Colonic mucosa (tissue), 4 donors: ENCODE results near the gene IRF8. TPM values are rescaled to one million over a fixed set of nuclear protein-coding genes. Genes with fewer than 3 reads are reported as not detected.
"Not testable (repeated sequence)": the region's sequence is repeated elsewhere in the genome, so short reads cannot be mapped to it uniquely, and the experiment has no call there.

Experiments used
- DNase-seq: peaks from one replicate; pipeline ENCODE4 v3.0.0-alpha.2; 2020
- H3K27ac ChIP-seq: fragments of 200-600 bp; one replicate; pipeline ENCODE4 v1.8.0; 2021
- H3K27me3 ChIP-seq: fragments of 200-600 bp; one replicate; pipeline ENCODE4 v1.8.0; 2021
- H3K36me3 ChIP-seq: fragments of 200-600 bp; one replicate; pipeline ENCODE4 v1.8.0; 2021
- H3K4me1 ChIP-seq: fragments of 200-600 bp; one replicate; pipeline ENCODE4 v1.8.0; 2021; ENCODE audit warnings: mild to moderate bottlenecking
- H3K4me3 ChIP-seq: fragments of 200-600 bp; one replicate; pipeline ENCODE4 v1.8.0; 2021
- H3K9ac ChIP-seq, 2 donors: one replicate each; pipeline ENCODE4 v1.7.0; 2013; ENCODE audit warnings: control low read depth in 2 of 2, low read depth in 2 of 2, low read length in 2 of 2
- H3K9me3 ChIP-seq: fragments of 200-600 bp; one replicate; pipeline ENCODE4 v1.8.0; 2021
- CTCF ChIP-seq: fragments of 200-600 bp; IDR thresholded peaks from one replicate; pipeline ENCODE4 v1.8.0; 2022; ENCODE audit warnings: antibody characterized with exemption, mild to moderate bottlenecking
- intact Hi-C: fragments of 100-400 bp; cut with DNase I; formaldehyde crosslinking; loops from one replicate; pipeline ENCODE4 v1.14.1; 2022
- total RNA-seq, 2 donors: library from RNA; stranded (reverse); fragmentation: NEBNext Ultra II Directional in 1 of 2; extraction: Animal tissue kit (Norgen Biotek cat#: 25700) in 1 of 2; gene quantifications; one replicate each; pipeline ENCODE4 v1.2.1, GENCODE V29; 2021
- donor health status: healthy.
- donor health status: DM: no; HTN: no; CAD: no.
- donor health status: DM: no; HTN: no; CAD: no.

IRF8 gene
- total RNA-seq, 2 donors from 2014 or later = 25.1 to 52.5 TPM

- no peak for TF ChIP-seq CTCF
- Histone ChIP-seq H3K36me3 (no peaks in the 10 kb centered on the region), H3K27ac (no peak overlapping the region), H3K9me3 (no peaks in the 10 kb centered on the region), H3K4me1 (peaks cover 13% of the 10 kb centered on the region), H3K27me3 (no peaks in the 10 kb centered on the region), H3K4me3 (no peak overlapping the region), H3K9ac (no peak overlapping the region)
- DNase-seq = no peak
- intact Hi-C loops = no loop called here
These were observed 4.6 kb downstream of the IRF8 start for GRCh38 chr16:85903559-85903958.

GRCh38 chr16:85905110-85906095 lies 6.4 kb downstream of the IRF8 start:
- Histone ChIP-seq H3K9ac (no peak overlapping the region), H3K4me3 (no peak overlapping the region), H3K4me1 (peaks cover 13% of the 10 kb centered on the region), H3K36me3 (no peaks in the 10 kb centered on the region), H3K27me3 (no peaks in the 10 kb centered on the region), H3K27ac (no peak overlapping the region), H3K9me3 (no peaks in the 10 kb centered on the region)
- intact Hi-C loops = no loop called here
- DNase-seq = no peak
- no peak for TF ChIP-seq CTCF

GRCh38 chr16:85906349-85906748 lies 7.4 kb downstream of the IRF8 start:
- Histone ChIP-seq H3K4me3 (no peak overlapping the region), H3K9ac (no peak overlapping the region), H3K27me3 (no peaks in the 10 kb centered on the region), H3K4me1 (peaks cover 12% of the 10 kb centered on the region), H3K36me3 (no peaks in the 10 kb centered on the region), H3K27ac (no peak overlapping the region), H3K9me3 (no peaks in the 10 kb centered on the region)
- intact Hi-C loops = no loop called here
- no peak for DNase-seq
- no peak for TF ChIP-seq CTCF

- DNase-seq, intact Hi-C loops, H3K36me3 ChIP-seq, H3K27ac ChIP-seq, H3K4me3 ChIP-seq, H3K27me3 ChIP-seq, H3K4me1 ChIP-seq, H3K9ac ChIP-seq, H3K9me3 ChIP-seq: not testable (repeated sequence)
These were observed 8.3 kb downstream of the IRF8 start for GRCh38 chr16:85907231-85907630.

- Histone ChIP-seq H3K36me3 (no peaks in the 10 kb centered on the region), H3K27me3 (no peaks in the 10 kb centered on the region), H3K4me1 (no peaks in the 10 kb centered on the region), H3K9ac (no peak overlapping the region), H3K4me3 (no peak overlapping the region), H3K9me3 (no peaks in the 10 kb centered on the region), H3K27ac (no peak overlapping the region)
- no peak for DNase-seq
- intact Hi-C loops = no loop called here
- no peak for TF ChIP-seq CTCF
These were observed 9.5 kb downstream of the IRF8 start for GRCh38 chr16:85908444-85908843.

GRCh38 chr16:85908889-85909589 lies 10.1 kb downstream of the IRF8 start:
- intact Hi-C loops = no loop called here
- no peak overlapping the region for H3K4me3 ChIP-seq
- no peak overlapping the region for H3K27ac ChIP-seq
- H3K9ac ChIP-seq = no peak overlapping the region
- no peaks in the 10 kb centered on the region for H3K36me3 ChIP-seq
- H3K27me3 ChIP-seq = no peaks in the 10 kb centered on the region
- no peak for TF ChIP-seq CTCF
- no peaks in the 10 kb centered on the region for H3K9me3 ChIP-seq
- H3K4me1 ChIP-seq = no peaks in the 10 kb centered on the region
- DNase-seq = no peak
